Renal cortex interstitium (tissue), 11 donors: ENCODE data around the gene CFAP43. TPM values are rescaled to one million over a fixed set of nuclear protein-coding genes. Genes with fewer than 3 reads are reported as not detected.
A peak's percentile ranks its signal among the peaks of the same experiment; 100 is the strongest.
"Not testable (repeated sequence)": the region's sequence is repeated elsewhere in the genome, so short reads cannot be mapped to it uniquely, and the experiment has no call there.

Experiments used
- DNase-seq, 11 donors: peaks; one replicate each; pipeline ENCODE4 v3.0.0-alpha.2; 2013; ENCODE audit warnings: low read depth in 9 of 11, low spot score in 4 of 11; ENCODE audit errors: extremely low read depth in 1 of 11
- polyA plus RNA-seq, 3 donors: library from polyadenylated mRNA; unstranded; fragments of 120-200 nt; gene quantifications; one replicate each; pipeline ENCODE4 v1.2.1, GENCODE V29; 2013; ENCODE audit not compliant: insufficient read length in 3 of 3

Gene CFAP43
- polyA plus RNA-seq, 3 donors: 15.3 to 32.8 (median 18.6) TPM

DNA sequence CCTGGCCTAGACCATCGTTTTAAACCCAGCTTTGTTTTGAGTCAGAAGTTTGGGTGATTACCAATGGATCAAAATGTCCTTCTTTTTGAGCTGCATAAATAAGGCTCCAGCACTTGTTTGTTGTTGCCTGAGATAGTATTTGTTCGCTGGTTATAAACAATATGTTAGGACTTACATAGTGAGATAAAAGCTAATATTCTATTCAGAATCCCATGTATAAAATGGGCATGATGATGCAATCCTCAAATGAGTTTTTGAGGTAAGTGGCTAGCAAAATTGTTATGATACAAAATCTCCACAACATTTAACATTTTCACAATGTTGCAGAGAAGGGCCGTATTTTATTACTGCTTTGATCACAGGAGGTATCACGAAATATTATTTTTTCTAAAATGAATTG lies 48.5 kb downstream of the CFAP43 start:
- DNase-seq: no peak

DNA sequence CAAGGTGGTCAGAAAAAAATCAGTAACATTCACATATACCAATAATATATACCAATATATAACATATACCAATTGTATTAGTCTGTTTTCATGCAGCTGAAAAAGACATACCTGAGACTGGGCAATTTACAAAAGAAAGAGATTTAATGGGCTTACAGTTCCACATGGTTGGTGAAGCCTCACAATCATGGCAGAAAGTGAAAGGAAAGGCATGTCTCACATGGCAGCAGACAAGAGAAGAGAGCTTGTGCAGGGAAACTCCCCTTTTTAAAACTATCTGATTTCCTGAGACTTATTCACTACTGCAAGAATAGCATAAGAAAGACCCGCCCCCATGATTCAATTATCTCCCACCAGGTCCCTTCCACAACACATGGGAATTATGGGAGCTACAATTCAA lies 58.0 kb downstream of the CFAP43 start:
- not testable (repeated sequence) for DNase-seq

DNA sequence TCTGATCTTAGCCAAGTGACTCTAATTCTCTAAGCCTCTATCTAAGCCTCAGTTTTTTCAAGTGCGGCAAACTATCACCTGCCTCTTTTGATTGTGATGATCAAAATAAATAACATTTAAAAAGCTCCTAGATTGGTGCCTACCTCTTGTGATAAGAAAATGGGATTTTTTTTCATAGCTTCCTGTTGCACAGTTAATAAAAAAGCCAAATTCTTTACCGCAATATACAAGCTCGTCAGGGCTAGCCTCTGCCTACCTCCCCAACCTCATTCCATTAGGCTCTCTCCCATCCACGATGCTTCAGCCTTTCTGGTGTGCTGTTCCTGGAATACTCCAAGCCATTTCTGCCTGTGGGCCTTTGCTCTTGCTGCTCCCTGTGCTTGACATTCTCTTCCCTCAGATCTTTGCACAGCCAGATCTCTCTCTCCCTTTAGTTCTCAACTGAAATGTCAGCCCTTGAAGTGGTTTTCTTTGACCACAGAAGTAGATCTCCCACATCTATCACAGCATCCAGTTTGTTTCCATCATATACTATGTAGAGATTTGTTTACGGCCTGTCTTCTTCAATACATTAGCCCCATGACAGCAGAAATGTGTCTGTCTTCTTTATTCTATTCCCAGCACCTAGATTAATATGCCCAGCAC lies 61.4 kb downstream of the CFAP43 start:
- DNase-seq: no peak

DNA sequence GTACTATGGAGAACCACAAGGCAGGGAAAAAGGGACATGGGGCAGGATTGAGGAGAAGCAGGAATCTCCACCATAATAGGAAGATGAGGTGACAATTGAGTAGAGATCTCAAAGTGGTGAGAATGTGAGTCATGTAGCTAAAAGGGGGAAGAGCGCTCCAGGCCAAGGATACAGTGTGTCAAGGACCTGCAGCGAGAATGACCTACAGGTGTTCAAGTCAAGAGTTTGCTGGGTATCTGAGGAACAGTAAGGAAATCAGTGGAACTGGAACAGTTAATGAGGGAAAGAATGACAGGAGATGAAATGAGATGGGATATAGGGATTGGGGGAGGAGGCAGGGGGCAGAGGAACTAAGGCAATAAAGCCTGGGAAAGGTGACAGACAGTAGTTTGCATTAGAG lies 76.6 kb downstream of the CFAP43 start:
- no peak for DNase-seq

DNA sequence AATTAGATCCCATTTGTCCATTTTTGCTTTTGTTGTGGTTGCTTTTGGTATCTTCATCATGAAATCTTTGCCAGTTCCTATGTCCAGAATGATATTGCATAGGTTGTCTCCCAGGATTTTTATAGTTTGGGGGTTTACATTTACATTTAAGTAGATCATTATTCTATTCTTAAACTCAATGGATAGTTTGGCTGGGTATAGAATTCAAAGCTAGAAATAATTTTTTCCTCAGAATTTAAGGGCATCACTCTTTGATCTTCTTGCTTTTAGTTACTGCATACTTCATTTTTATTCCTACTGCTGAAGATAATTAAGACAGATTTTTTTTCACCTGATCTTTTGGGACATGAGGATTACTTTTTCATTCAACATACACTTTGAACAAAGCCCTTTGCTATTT lies 80.4 kb downstream of the CFAP43 start:
- no peak for DNase-seq

DNA sequence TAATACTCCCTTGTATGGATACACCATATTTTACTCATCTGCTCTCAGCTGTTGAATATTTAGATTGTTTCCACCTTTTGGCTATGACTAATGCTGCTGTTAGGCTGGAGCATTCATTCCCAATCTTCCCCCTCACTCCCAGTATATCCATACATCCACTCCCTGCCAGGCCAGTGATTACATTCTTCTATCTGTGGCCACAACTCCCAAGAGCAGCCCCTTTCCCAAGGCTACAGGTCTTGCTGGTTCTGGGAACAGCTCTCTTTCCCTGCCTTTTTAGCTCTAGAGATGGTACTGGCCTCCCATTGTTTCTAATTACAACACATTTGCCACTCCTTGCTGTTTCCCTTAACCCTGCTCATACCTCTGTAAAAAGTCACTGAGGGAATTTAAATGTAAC lies 82.0 kb downstream of the CFAP43 start:
- no peak for DNase-seq

DNA sequence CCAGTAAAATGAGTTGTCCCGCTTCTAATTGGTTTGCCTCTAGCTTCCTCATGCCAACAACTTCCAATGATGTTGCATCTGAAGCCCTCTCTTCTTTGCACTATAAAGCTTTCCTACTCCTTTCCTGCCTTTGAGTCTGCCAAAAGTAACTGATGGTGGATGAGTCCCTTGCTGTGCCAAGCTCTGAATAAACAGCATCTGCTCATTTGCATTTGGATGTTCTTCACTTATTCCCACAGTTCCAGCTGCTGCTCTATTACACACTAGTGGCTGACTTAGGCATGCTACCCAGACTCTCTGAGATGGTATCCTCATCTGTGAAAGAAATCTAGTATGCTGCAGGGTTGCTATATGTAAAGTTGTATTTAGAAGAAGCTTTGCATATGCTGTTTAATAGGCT lies 85.3 kb downstream of the CFAP43 start:
- no peak for DNase-seq

DNA sequence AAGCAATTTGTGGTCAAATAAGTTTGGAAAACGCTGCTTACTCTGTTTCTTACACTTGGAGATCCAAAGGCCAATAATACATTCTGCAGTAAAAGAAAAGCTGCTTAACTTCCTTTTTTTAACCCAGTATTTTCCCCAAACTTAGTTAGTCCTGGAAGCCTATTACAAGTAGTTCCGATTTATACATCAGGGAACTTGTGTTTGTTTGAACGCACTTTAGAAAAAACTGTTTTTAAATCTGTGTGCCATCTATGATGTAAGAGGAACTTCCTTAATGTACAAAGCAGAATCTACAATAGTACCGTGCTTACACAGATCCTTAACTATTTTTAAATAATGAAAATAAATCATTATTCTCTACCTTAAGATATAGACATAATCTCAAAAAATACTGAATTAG lies 87.2 kb downstream of the CFAP43 start:
- no peak for DNase-seq

DNA sequence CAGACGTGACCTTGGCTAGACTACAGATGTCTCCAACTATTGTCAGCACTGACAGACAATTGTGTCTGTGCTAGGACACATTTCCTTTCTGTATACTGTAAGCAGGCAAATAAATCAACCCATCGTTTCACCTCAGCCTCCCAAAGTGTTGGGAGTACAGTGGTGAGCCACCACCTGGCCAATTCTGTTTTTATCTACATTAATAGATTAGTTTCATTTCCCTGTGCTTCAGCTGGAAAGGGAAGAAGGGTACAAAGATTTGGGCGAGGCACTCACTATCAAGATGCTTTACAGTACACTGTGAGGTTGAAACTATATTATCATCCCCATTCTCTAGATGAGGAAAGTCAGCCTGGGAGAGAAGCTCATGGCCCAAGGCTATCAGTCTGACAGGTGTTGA lies 88.3 kb downstream of the CFAP43 start:
- no peak for DNase-seq

DNA sequence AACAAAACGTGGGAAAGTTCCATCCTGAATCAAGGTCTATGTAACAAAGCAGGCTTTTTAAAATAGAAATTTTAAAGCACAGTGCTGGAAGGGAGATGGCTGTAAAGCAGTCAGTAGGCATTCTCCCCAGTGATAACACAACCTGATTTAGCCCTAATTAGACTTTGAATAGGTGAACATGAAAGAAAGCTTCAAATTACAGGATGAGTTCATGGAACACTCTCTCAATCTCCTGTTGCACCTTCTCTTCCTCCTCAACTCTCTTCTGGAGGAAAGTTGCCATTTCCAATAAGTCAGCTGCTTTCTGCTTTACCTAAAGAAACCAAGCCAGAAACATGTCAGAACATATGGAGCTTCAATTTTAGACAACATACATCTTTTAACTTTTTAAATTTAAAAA lies 90.1 kb downstream of the CFAP43 start:
- no peak for DNase-seq

DNA sequence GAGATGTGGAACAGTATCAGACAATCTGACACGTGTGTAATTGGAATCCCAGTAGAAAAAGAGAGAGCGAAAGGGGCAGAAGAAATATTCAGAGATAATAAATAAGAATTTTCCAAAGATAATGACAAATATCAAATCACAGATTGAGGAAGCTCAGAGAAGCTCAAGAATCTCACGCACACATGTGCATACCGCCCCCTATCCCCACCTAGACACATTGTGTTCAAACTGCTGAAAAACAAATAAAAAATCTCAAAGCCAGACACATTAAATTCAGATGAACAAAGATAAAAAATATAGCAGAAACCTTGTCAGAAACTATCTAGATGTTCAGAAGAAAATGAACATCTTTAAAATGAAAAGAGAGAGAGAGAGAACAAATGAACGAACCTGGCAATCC lies 92.9 kb downstream of the CFAP43 start:
- DNase-seq: no peak

DNA sequence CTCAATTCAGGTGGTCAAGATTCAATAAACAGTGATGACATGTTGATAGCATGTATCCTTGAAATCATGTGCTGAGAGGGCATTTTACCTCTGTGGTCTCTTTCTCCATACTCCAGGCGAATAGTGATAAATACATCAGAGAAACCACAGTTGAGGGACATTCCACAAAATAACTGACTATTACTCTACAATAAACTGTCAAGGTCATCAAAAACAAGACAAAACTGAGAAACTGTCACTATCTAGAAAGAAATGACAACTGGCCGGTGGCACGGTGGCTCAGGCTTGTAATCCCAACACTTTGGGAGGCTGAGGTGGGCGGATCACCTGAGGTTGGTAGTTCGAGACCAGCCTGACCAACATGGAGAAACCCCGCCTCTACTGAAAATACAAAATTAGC lies 94.0 kb downstream of the CFAP43 start:
- DNase-seq: no peak

DNA sequence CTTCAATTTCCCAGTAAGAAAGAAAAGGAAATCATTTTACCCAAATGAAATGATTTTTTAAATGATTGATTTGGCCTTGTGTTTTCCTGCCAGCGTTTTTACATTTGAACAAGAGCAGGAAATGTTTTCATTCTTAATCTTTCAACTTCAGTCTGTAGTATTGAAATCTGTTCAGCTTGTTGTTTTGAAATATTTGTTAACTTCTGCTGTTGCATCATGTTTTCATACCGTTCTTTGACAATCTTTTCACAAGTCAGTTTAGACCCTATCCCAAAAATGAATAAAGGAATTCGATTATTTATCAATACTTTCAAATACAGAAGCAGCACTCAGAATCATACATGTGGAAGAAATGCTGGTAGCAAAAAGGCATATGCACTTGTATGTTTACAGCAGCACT lies 102.1 kb downstream of the CFAP43 start:
- no peak for DNase-seq

DNA sequence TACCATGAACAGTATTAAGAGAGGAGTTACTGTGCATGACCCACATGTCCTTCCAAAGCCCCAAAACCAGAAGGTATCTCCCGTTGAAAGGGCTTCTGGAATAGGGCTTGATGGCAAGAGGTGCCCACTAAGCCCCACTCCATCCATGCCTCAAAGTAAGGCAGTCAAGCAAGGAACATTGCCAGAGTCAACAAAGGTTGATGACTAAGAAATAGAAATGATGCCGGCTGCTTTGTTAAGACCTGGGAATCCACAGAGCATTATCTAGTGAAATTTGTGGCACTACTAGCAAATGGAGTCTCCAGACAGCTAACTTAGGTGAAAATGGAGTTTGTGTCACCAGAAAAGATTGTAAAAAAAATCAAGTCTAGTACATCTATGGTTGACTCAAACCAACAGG lies 104.0 kb downstream of the CFAP43 start:
- DNase-seq: no peak

DNA sequence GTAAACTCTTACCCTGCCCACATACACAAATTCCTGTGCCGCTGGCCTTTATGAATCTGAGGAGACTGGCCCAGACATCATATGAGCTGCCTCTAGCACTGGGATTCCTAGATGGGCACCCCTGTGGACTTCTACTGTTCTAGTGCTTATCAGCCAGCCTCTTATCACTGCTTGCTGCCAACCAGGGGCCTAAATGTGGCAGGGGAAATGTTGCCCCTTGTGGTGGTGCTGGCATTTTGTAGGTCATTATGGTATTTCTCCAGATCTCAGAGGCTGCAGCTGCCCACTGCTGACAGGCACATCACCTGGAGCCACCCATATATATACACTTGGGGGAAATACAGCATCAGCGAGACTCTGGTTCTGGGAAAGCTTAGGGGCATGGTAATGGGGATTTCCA lies 104.8 kb downstream of the CFAP43 start:
- no peak for DNase-seq

DNA sequence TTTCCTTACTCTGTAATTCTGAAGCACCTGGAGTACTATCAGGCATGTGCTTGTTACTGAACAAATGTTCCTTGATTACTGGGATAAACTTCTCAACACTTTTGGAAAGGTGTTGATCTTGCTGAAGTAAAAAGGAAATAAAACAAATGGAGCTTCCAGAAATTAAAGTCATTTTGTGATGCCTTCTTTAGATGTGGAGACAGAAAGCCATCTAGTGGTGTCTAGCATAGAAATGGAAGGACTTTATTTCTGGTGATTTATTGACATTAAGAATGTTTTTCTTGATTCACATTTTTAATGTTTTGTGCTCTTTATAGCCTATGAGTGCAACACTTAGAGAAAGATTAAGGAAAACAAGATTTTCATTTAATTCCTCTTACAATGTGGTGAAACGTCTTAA lies 108.8 kb downstream of the CFAP43 start:
- DNase-seq: no peak

DNA sequence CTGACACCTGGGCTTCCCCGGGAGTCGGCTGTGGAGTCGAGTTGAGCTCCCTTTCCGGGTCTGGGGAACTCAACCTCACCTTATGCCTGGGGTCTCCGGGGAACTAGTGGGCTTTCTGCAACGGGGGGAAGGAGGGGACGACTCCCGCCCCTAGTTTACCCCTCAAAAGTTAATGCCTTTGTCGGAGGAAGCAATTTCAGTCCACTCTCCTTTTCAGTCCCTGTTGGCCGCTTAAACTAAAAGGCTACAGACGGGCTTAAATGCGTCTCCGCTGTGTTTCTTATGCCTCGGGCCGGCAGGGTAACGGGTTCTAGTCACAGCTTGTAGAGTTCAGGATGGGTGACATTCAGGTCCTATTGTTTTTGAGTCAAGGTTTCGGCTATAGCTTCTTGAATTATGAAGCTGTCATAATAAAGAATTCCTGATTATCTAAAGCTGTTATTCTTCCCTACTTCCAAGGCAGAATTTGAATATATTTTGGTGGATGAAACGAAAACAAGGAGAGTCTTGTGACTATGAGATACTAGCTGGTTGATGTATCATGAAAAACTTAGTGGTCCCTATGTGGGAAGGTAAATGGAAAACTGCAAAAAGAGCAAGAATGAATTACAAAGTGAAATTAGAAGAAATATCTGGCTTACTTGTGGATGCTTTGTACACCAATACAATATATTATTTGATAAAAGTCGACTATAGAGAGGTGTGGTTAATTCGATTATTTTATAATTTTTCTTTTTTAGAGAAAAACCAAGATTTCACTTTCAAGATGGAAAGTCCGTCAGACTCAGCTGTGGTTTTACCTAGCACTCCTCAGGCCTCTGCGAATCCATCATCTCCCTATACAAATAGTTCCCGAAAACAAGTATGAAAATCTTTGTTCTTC lies 109.7 kb downstream of the CFAP43 start:
- peak in 2 of 11 donors; percentile 15 to 35 for DNase-seq

DNA sequence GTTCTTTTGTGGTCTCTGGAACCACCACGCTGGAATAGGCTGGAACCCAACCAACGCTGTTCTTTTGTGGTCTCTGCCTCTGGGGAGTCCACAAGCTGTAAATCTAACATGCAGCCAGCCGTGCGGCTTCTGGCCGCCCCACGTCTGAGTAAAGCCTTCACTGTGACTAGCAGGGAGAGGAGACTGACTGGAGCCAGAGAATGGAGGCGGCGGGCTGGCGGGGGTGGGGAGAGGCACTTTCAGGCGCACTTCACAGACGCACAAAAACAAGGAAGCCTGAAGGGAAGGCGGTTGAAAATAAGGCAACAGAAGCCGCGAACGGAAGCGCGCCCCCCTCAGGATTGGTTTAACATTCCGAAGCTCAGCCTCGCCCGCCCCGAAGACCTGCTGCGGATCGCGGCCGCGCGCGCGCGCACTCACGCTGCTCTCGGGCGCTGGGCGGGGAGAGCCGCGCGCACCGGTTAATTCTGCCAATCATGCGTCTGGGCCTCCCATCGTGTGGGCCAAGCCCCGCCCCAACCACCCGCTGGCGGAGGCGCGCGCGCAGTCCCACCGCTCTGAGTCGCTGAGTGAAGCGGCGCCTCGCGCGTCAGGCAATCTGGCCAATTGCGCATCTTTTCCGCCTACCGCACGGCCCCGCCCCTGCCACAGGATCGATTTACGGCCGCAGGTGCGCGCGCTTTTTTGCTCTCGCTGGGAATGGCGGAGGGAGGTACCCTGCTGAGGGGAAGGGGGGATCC lies 110.5 kb downstream of the CFAP43 start, which contains the start of gene SFR1:
Gene SFR1 (plus strand): TSS at position 687 of the 740 bp plus-strand sequence. CDS start 13 bp downstream, at position 700.
- DNase-seq: peak; percentile 93 to 99 (median 98)

DNA sequence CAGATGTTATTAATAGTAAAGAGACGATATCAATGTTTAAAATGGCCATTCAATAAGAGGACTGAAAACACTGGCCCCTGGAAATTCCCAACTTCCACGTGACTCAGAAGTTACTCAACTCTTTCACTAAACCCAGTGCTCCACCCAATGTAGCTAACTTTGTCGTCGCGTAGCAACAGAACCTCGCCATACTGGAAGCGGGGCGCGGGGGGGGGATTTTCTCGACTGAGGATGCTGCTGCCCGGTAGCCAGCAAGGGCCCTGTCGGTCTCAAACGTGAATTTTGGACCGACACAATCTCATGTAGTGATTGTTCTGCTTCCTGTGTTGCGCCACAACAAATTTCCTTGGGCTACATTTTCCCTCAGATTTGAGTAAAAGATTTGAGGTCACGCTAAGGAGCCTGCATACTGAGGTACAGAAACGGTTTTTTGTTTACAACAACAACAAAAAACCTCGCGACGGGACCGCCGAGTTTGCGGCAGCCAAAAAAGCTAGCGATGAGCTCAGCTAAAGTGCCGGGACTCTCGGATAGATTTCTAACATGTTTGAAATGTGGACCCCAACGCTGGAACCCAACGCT lies 111.2 kb downstream of the CFAP43 start:
- DNase-seq: peak; percentile 74 to 94 (median 86)

DNA sequence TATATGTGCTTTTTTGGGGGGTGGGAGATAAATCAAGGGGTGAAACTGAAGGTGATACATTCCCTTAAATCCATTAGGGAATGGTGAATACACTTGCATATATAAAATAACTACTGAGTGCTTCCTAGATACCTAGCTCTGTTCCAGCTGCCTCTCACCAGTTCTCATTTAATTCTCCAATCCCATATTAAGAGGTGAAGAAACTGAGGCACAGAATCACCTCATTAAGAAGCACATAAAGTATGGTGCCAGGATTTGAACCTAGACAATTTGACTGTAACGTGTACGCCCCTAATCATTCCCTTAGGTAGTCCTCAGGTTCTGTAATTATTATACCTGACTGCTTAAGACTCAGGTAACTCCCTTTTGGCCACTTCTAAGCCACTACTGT lies 111.7 kb downstream of the CFAP43 start:
- no peak for DNase-seq
